Epithelial cell of esophagus (primary cell): ENCODE results near the gene PBX3.

Source experiments
- DNase-seq: peaks from one replicate; pipeline ENCODE4 v3.0.0; 2010; ENCODE audit warnings: low read depth
- H3K4me3 ChIP-seq: 2 replicates; pipeline ENCODE4 v1.5.1; 2011; ENCODE audit warnings: mild to moderate bottlenecking, low read length, control low read depth
- TF ChIP-seq, protein P1 (sequence below): IDR thresholded peaks from 2 replicates; pipeline ENCODE4 v1.5.1; 2011; ENCODE audit warnings: low read depth, mild to moderate bottlenecking, low read length, control low read depth, inconsistent platforms; ENCODE audit not compliant: insufficient read depth; ENCODE audit errors: missing control alignments

PBX3 gene

DNA sequence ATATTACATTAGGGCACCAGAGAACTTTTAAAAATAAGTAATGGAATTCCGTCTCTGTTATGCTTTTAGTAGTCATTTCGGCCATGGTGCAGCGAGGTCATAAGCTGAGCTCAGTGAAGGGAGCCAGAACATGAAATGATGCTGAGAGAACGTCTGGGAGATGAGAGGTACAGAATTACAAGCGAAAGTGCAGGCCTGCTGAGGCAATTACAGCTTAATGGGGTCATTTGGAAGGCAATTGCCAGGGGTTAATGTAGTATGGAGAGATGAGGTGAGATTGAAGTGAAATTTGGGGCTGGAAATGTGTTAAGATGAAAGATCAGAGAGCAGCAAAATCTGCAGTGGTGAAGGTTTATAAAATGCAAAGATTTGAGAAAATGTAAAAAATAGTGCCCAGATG, 96.5 kb downstream of the PBX3 start:
- DNase-seq, result no peak
- TF ChIP-seq, protein P1, sequence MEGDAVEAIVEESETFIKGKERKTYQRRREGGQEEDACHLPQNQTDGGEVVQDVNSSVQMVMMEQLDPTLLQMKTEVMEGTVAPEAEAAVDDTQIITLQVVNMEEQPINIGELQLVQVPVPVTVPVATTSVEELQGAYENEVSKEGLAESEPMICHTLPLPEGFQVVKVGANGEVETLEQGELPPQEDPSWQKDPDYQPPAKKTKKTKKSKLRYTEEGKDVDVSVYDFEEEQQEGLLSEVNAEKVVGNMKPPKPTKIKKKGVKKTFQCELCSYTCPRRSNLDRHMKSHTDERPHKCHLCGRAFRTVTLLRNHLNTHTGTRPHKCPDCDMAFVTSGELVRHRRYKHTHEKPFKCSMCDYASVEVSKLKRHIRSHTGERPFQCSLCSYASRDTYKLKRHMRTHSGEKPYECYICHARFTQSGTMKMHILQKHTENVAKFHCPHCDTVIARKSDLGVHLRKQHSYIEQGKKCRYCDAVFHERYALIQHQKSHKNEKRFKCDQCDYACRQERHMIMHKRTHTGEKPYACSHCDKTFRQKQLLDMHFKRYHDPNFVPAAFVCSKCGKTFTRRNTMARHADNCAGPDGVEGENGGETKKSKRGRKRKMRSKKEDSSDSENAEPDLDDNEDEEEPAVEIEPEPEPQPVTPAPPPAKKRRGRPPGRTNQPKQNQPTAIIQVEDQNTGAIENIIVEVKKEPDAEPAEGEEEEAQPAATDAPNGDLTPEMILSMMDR, result no peak
- no peak overlapping the region for H3K4me3 ChIP-seq

DNA sequence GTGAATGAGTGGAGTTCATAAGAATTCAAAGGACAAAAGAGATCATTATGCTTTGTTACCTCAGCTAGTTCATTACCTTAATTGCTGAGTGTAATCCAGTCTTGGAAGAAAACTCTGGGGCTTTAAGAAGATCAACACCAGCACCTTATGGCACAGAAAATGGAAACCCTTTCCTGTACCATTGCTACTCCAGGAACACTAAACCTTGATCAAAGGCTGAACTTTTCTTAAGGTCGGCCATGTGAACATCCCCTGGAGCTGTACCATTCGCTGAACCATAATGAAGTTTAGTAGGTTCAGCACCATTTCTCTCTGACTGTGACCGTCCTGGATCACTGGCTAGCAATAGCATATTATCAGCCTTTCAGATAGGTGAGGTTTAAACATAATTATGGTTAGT, 97.4 kb downstream of the PBX3 start:
- TF ChIP-seq, protein P1, result no peak
- DNase-seq, result no peak
- H3K4me3 ChIP-seq, result no peak overlapping the region

DNA sequence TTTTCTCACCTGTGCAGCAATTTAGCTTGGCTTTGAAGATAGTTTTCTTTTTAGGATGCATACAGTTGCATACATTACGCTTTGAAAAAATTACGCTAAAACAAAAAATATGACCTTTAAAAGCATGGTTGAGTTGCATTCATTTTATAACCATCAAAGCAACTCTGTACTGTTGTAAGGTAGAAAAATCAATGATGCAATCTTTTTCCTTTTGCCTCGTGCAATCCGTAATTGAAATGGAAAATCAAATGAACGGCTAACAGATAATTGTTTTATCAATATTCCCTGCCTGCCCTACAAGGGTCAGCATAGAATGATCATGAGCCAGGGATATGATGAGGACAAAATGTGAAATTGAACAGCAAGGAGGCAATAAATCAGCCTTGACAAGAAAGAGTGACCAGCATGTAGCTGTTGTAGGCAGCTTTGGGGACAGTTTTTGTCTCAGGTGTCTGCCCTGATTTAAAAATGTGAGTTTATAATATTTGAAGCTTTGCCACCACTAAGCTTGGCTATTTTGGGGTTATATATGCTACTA, 98.2 kb downstream of the PBX3 start:
- no peak for DNase-seq
- TF ChIP-seq, protein P1, result no peak
- H3K4me3 ChIP-seq, result no peak overlapping the region

DNA sequence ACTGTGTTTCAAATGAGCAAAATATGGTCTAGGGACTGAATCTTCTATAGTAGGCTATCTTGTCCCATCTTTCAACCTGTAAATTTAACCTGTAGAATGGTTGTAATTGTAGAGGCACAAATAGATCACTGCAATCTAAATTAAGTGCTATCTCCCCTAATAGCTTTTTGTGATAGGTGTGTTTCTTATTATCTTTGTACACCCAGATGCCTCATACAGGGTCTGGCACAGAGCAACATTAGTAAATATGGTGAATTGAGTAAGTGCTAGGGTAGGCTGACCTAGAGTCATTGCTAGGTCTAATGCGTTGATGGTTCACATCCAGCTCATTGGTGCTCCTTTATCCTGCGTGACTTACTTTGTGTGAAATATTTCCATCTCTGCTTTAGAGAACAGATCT, 100.6 kb downstream of the PBX3 start:
- no peak for DNase-seq
- TF ChIP-seq, protein P1, result no peak

DNA sequence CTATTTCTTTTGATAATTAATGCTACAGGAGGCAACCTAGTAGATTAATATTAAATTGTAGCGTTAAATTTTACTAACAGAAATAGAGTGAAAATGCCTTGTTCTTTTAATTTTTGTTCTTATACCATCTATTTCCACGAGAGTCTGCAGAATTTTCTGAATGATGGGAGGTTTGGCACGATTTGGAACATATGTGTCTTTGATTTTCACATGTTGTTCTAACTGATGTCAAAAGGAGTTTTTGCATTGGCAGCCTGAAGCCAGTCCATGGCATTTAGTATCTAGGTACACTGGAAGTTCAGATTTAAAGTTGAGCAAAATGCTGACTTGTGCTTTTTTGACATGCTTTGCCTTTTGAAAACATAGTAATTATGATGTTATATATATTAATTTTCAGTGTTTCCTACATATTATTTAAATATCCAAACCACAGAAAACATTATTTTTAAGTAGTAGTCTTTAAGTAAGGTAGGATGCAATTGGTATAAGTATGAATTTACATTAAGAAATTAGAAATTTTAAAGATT, 103.0 kb downstream of the PBX3 start:
- H3K4me3 ChIP-seq, result no peak overlapping the region
- DNase-seq, result no peak
- TF ChIP-seq, protein P1, result no peak

More for the DNA sequence above, 100.6 kb downstream of the PBX3 start:
- no peak overlapping the region for H3K4me3 ChIP-seq

DNA sequence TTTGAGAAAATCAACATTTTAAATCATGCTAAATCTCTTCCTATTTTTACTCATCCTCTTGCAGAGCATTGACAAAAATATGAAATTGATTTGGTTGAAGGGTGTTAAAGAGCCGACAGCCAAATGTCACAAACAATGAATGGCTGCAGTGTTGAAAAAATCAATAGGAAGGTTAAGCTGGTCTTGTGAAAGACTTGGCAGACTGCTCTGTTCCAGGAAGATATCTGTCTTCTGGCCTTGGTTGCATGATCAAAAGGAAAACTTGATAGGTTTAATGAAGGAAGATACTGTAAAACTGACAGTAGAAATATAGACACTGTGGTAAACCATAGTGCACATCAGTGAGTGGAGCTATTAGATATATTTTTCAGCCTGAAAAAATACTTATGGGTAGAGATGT, 103.6 kb downstream of the PBX3 start:
- peak; percentile 1 for DNase-seq
- no peak overlapping the region for H3K4me3 ChIP-seq
- TF ChIP-seq, protein P1, result no peak

DNA sequence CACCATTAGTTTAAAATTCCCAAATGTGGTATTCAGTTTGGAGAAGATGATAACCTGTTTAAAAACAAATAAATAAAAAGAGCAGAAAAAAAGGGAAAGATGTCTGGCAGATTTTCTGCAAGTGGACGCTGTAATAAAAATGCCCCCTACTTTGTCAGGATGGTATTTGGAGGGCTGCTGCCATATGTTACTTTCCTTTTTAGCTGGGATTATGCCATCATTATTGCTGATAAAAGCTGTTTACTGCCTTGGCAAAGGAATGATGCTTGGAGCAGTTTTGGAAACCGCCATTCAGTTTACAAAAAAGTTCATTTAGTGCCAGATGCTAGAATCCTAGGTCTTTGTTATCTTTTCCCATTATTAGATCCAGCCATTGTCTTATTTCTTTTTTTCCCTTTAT, 104.8 kb downstream of the PBX3 start:
- no peak for DNase-seq
- TF ChIP-seq, protein P1, result no peak
- no peak overlapping the region for H3K4me3 ChIP-seq
